GM21528 (cell line): ENCODE measurements around the gene ZNF503.
A peak's percentile ranks its signal among the peaks of the same experiment; 100 is the strongest.

Experiments used
- ATAC-seq: cut with Tn5 transposase; IDR thresholded peaks from one replicate; pipeline ENCODE4 v1.9.1; 2021; ENCODE audit warnings: mild to moderate bottlenecking, moderate library complexity; ENCODE audit not compliant: unreplicated experiment, low FRiP score

The ZNF503 gene

GRCh38 chr10:75401569-75402485 lies at the start of gene ZNF503:
TSS of gene ZNF503 (minus strand) at chr10:75401764. CDS start at chr10:75401419, 345 bp downstream.
- ATAC-seq = peak; percentile 56

DNA sequence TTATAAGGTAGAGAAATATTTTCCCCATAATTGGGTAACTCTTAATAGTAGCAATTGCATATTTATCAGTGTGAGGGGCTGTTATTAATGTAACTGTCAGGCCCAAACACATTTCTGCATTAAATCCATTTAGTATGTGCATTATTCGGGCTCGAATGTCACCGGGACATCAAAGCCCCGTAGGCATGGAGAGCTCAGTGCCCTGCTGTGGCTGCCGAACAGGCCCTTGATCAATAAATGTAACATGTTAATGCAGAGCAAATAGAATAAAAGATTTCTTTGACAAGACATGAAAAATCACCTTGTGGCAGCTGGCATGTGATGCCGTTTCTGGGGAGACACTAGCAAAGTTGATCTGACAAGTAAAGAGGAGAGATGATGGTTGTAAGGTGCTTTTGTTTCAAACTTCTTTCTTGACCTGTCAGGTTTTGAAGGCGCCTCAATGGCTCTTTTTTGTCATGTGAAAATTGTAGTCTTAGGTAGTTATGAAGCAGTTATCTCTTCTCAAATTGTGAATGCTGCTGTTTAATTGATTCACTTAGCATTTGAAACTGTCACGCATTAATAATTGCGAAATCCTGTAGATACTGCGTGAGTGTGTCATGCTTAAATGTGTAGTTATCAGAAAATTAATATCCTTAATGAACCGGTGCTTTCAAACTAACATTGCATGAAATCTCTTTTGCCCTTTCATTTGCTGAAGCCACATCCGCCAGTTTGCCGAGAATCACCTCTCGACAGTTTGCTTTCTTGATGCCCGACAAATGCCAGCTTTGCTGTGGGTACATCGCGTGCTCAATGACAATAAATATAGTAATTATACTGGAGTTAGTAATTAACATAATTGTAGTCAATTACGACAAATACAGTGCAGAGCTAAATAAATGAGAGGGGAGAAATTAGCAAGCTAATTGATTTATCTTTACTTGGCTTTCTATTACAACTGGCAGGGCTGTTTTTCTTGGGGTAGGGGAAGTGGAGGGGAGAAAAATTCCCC lies 49.4 kb upstream of the ZNF503 start:
- ATAC-seq = no peak

DNA sequence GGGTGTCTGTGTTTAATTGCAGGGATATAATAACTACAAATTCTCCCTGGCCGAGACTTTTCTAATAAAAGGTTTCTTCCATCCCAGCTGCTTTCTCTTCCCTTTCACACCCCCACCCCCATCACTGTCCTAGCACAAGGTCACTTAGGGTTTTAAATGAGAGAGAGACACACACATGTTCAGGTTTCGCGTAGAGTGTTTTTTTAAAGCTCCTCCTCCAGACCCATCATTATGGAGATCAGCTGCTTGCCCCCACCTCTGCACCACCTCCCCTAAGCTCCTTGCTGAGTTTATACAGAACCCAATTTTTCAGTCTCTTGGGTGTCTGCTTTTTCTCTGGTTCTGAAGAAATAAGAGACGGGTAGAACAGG lies 48.5 kb upstream of the ZNF503 start:
- ATAC-seq = no peak

DNA sequence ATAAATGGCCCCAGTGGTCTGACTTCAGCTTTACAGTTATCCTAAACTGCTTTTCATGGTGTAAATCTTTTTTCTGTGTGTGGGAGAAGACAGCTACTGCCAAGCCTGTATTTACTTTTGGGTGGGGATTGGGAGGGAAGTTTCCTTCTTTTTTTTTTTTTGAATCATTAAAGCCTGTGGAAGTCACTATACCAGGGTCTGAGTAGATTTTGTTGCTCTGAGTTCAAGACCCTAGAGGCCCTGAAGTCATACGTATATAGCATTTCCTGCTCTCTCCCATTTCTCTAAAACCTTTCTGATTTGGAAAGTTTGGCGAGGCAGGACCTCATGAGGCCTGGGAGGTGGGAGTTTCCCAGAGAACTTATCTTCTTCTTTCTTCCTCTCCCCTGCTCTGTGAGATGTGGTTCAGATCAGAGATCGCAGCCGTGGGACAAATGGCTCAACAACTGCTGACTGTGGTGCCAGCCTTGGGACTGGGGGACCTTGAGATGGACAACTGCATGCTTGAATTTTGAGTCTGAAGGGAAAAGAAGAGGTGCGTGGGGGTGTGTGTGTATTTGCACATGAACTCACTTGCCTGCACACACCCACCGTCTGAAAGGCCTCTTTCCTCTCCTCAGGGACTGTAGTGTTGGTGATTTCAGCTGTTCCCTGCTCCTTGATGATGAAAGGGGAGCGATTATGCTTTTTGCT lies 48.0 kb upstream of the ZNF503 start:
- no peak for ATAC-seq

DNA sequence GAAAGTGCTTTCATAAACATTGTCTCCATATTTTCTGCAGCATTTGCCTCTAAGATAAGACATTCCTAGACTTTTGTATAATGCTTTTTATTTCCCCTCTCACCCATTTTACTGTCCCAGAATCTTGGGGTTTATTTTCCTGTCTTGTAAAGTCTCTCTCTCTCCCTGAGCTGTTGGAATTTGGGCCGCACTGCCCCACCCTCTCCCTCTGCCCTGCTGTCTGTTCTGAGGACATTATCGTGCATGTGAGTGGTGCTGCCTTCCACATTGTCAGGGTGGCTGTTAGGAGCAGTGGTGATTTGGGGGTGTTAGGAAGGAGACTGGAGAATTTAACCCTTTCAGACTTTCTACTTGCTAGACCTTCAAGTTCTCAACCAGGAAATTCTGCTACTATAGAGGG lies 46.6 kb upstream of the ZNF503 start:
- ATAC-seq = no peak

- ATAC-seq = no peak
These were observed 44.9 kb upstream of the ZNF503 start for GRCh38 chr10:75446508-75446907.

GRCh38 chr10:75444781-75445386 lies 43.3 kb upstream of the ZNF503 start:
- no peak for ATAC-seq

DNA sequence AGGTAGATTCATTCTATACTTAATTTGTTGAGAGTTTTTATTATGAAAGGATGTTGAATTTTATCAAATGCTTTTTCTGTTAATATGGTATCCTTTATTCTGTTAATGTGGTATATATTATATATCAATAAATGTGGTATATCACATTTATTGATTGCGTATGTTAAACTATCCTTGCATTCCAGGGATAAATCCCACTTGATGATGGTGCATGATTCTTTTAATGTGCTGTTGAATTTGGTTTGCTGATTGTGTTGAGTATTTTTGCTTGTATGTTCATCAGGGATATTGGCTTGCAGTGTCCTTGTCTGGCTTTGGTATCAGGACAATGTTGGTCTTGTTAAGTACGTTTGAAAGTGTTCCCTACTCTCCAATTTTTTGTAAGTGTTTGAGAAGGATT lies 41.8 kb upstream of the ZNF503 start:
- ATAC-seq = no peak

DNA sequence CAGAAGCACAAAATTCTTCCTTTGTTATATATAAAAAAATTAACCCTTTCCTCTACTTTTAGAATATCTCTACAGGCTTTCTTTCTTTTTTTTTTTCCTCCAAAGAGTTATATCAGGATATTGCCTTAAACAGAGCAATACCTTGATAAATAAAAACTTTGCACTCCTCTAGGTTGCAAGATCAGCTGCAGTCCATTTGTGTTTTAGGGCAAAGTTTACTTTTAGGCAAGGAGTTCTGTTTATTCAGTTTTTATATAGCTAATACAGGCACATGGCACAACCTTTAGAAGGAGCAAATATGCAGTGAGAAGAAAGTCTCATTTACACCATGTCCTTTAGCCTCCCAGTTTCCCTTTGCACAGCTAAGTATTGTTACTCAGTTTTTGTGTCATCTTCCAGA lies 40.1 kb upstream of the ZNF503 start:
- ATAC-seq = no peak

DNA sequence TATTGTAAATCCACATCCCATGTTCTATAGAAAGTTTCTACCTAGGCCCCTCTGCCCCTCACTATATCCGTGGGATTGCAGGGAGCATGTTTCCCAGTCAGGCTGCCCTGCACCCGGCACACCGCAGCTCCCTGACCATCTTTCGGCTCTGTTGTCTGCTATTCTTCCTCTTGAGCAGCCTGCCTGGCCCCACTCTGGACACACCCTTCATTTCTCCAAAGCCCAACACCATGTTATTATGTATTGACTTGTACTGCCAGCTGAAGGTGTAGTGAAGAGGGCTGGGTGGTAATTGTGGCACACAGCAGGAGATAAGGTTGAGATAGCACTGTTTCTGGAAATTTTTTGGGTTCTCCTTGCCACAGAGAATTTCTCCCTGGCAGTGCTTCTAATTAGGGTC lies 39.6 kb upstream of the ZNF503 start:
- no peak for ATAC-seq

- no peak for ATAC-seq
These were observed 38.8 kb upstream of the ZNF503 start for GRCh38 chr10:75440271-75440793.

DNA sequence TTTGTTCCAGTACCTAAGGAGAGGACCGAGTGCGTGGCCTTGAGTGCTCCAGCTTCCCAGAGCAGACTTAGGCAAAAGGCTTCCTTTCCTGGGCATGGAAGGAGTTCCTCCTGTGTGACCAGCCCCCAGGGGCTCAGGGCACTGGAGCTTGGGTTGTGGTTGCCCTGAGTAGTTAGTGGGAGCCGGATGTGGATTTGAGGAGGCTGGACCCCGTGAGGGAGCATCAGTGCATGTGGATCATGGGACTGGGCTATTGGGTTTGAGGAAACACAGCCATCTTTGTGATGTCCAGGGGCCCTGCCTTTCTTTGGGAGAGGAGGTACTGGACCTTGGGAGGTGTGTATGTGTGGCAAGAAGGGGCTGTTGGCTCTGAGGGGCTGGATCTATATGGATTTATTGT lies 38.2 kb upstream of the ZNF503 start:
- no peak for ATAC-seq

DNA sequence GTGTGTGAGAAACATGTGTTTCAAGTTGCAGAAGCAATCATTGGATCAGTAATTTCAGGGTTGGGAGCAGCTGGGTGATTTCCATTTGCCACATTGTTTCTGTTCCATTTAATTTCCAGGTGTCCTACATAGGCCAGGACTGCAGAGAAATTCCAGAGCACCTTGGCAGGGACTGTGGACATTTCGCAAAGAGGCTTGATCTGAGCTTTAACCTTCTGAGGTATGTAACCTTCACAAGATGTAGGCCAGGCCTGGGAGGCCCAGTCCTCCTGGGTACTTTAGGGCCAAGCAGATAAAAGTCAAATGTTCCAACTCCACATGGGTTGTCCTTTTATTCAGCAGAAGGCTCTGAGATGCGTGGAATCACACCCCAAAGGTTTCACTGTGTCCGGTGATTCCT lies 36.7 kb upstream of the ZNF503 start:
- ATAC-seq = no peak

DNA sequence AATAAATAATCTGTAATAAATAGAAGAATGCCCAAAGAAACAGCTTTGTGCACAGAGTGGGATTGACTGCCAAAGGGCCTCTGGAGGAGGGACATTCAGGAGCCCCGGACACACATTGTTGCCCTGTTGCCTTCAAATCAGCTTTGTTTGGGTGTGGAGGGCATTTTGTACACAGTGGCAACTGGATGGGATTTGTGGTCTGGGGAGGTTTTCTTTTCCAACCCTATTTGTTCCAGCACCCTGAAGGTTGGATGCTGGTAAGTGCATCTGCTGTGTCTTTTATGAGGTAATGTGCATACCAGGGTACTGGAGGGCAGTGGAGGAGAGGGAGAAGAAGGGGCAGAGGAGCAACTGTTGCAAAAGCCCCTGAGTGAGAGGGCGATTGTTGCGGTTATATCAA lies 36.1 kb upstream of the ZNF503 start:
- no peak for ATAC-seq

DNA sequence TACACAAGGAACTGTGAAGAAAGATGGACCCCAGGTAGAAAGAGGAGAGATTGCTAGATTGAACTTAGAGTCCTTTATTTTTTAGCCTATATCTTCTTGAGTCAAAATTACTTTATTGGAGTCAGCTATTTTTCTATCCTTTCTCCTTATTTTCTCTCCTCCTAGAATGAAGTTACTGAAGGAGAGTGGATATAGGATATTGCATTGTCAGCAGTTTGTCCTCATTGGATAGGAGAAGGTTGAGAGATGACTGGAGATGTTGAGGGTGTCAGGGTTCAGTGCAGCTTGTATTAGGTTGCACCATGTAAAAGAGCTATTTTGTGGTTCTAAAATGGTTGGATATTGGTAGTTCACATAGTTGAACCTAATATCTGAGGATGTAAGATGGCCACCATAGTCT lies 35.3 kb upstream of the ZNF503 start:
- ATAC-seq = no peak

GRCh38 chr10:75435291-75435690 lies 33.7 kb upstream of the ZNF503 start:
- no peak for ATAC-seq

DNA sequence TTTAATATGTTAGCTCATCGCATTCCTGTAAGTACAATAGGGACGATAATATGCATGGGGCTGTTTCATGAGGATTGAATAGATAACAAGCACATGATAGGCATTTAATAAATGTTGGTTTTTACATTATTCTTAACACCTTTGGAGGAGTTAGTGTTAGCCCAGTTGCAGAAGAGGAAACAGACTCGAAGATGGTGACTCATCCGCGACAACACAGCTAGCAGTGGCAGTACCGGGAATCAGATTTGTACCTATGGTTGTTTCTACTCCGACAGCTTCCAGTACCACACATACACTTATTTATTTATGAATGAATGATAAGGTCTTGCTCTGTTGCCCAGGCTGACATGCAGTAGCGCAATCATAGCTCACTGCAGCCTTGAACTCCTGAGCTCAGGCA lies 32.7 kb upstream of the ZNF503 start:
- no peak for ATAC-seq

DNA sequence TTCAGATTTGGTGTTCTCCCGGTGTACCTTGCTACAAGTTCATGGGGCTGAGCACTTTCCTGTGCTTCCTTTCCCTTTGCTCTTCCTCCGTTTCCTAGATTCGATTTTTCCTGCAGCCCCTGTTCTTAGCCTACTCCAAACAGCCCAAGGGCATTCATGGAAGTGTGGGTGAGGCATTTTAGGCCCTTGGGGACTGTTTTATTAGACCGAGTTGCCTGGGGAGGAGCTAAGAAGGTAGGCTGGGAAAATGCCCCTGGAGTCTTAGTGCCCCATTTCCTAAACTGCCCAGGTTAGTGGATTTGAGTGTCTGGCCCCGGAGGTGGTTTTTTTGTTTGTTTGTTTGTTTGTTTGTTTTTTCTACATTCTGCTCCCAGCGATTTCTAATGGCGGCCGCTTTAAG lies 31.7 kb upstream of the ZNF503 start:
- ATAC-seq = no peak

DNA sequence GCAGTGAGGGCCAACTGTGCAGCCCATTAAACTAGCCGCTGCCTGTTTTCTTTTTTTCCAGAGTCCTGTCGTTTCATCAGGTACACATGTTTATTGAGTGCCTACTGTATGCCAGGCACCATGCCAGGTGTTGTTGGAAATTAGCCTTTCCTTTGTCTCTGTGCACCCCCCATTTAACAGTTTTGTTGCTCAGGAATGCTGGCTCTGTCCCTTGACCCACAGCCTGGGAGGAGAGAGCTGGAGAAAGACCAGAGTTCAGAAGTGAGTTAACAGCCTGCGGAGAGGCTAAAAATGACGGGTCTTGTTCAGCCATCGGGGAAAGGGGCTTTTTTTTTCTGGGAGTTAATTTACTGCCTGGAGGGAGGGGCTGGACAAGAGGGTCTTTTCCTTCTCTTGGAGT lies 31.2 kb upstream of the ZNF503 start:
- no peak for ATAC-seq

- ATAC-seq = no peak
These were observed 30.6 kb upstream of the ZNF503 start for GRCh38 chr10:75432176-75432575.
